T follicular helper cell (primary cell): Measurements from ENCODE around the gene GAGE2A.
"Not testable (repeated sequence)": the region's sequence is repeated elsewhere in the genome, so short reads cannot be mapped to it uniquely, and the experiment has no call there.

ENCODE experiments used
- DNase-seq: peaks from one replicate; pipeline ENCODE4 v3.0.0-alpha.2; 2020; ENCODE audit warnings: low read depth
- total RNA-seq, 2 experiments: gene quantifications; one replicate each; lab custom pipeline; 2026; lab: John Stamatoyannopoulos, UW

The GAGE2A gene
- total RNA-seq = 0 reads per million in 2 experiments

DNA sequence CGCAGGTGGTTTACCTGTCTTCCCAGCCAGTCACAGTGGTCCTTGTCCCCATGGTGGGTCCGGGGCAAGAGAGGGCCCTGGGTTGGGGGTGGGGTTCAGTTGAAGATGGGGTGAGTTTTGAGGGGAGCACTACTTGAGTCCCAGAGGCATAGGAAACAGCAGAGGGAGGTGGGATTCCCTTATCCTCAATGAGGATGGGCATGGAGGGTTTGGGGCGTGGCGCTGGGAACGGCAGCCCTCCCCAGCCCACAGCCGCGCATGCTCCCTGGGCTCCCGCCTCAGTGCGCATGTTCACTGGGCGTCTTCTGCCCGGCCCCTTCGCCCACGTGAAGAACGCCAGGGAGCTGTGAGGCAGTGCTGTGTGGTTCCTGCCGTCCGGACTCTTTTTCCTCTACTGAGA lies at the start of gene GAGE2A:
Gene GAGE2A, plus strand, starts transcription at position 301 of the 400 bp plus-strand sequence. CDS start 1,155 bp downstream, outside the sequence.
- not testable (repeated sequence) for DNase-seq

GRCh38 chrX:49541433-49541832 lies 47.9 kb upstream of the GAGE2A start, which contains the start of gene GAGE12D:
TSS of gene GAGE12D (plus strand) at chrX:49541733. CDS start at chrX:49542888, 1,155 bp downstream.
- DNase-seq = not testable (repeated sequence)

DNA sequence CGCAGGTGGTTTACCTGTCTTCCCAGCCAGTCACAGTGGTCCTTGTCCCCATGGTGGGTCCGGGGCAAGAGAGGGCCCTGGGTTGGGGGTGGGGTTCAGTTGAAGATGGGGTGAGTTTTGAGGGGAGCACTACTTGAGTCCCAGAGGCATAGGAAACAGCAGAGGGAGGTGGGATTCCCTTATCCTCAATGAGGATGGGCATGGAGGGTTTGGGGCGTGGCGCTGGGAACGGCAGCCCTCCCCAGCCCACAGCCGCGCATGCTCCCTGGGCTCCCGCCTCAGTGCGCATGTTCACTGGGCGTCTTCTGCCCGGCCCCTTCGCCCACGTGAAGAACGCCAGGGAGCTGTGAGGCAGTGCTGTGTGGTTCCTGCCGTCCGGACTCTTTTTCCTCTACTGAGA lies 38.3 kb upstream of the GAGE2A start, which contains the start of gene GAGE12E:
Gene GAGE12E, plus strand, starts transcription at position 301 of the 400 bp plus-strand sequence. CDS start 1,155 bp downstream, outside the sequence.
- DNase-seq = not testable (repeated sequence)

DNA sequence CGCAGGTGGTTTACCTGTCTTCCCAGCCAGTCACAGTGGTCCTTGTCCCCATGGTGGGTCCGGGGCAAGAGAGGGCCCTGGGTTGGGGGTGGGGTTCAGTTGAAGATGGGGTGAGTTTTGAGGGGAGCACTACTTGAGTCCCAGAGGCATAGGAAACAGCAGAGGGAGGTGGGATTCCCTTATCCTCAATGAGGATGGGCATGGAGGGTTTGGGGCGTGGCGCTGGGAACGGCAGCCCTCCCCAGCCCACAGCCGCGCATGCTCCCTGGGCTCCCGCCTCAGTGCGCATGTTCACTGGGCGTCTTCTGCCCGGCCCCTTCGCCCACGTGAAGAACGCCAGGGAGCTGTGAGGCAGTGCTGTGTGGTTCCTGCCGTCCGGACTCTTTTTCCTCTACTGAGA lies 28.8 kb upstream of the GAGE2A start, which contains the start of gene GAGE12F:
Gene GAGE12F, plus strand, starts transcription at position 301 of the 400 bp plus-strand sequence. CDS start 1,155 bp downstream, outside the sequence.
- not testable (repeated sequence) for DNase-seq

DNA sequence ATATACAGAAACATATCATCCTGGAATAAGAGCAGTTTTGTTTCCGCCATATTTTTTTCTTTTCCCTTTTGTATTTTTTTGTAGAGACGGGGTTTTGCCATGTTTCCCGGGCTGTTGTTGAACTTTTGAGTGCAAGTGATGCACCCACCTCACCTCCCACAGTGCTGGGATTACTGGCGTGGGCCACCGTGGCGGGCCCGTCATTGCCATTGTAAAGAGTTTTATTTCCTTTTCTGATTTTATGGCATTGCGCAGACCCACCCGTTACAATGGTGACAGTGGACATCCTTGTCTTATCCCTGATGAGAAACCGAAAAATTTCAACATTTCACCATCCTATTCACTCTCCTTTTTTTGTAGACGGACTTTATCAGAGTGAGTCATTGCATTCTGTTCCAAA lies 20.6 kb upstream of the GAGE2A start:
- not testable (repeated sequence) for DNase-seq

DNA sequence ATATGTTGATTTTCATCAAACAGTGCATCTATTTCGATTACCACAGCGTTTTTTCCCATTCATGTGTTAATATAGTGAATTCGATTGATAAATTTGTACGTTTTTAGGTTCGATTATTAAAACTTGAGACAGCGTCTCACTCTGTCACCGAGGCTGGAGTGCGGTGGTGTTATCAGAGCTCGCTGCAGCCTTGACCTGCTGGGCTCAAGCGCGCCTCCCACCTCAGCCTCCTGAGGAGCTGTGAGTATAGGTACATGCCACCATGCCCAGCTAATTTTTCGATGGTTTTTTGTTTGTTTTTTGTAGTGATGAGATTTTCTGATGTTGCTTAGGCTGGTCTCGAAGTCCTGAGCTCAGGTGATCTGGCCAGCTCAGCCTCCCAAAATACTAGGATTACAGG lies 20.1 kb upstream of the GAGE2A start:
- DNase-seq = not testable (repeated sequence)

GRCh38 chrX:49570100-49570499 lies 19.2 kb upstream of the GAGE2A start, which contains the start of gene GAGE12G:
TSS of gene GAGE12G (plus strand) at chrX:49570400. CDS start at chrX:49571555, 1,155 bp downstream.
- DNase-seq = not testable (repeated sequence)

DNA sequence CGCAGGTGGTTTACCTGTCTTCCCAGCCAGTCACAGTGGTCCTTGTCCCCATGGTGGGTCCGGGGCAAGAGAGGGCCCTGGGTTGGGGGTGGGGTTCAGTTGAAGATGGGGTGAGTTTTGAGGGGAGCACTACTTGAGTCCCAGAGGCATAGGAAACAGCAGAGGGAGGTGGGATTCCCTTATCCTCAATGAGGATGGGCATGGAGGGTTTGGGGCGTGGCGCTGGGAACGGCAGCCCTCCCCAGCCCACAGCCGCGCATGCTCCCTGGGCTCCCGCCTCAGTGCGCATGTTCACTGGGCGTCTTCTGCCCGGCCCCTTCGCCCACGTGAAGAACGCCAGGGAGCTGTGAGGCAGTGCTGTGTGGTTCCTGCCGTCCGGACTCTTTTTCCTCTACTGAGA lies 9.6 kb upstream of the GAGE2A start, which contains the start of gene GAGE12H:
Gene GAGE12H, plus strand, starts transcription at position 301 of the 400 bp plus-strand sequence. CDS start 1,155 bp downstream, outside the sequence.
- DNase-seq = not testable (repeated sequence)

GRCh38 chrX:49589769-49590478 lies 628 bp downstream of the GAGE2A start:
- DNase-seq = peak; percentile 12

DNA sequence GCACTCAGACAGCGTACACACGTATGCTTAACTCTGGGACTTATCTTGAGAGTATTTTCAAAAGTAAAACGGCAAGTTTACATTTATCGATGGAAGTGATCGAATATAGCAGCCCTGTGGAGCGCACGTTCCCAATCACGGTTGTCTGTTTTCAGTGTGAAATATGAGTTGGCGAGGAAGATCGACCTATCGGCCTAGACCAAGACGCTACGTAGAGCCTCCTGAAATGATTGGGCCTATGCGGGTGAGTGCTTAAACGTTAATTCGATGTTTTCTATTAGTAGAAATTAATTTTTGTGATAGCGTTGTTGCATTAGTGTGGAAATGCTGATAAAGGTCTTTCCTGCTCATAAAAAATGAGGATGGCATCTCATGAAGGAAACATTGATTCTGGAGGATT lies 1.2 kb downstream of the GAGE2A start:
- DNase-seq = not testable (repeated sequence)

DNA sequence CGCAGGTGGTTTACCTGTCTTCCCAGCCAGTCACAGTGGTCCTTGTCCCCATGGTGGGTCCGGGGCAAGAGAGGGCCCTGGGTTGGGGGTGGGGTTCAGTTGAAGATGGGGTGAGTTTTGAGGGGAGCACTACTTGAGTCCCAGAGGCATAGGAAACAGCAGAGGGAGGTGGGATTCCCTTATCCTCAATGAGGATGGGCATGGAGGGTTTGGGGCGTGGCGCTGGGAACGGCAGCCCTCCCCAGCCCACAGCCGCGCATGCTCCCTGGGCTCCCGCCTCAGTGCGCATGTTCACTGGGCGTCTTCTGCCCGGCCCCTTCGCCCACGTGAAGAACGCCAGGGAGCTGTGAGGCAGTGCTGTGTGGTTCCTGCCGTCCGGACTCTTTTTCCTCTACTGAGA lies 9.4 kb downstream of the GAGE2A start, which contains the start of gene GAGE1:
Gene GAGE1, plus strand, starts transcription at position 301 of the 400 bp plus-strand sequence. CDS start 1,155 bp downstream, outside the sequence.
- not testable (repeated sequence) for DNase-seq

GRCh38 chrX:49610718-49611310 lies 21.5 kb downstream of the GAGE2A start:
- DNase-seq = no peak

DNA sequence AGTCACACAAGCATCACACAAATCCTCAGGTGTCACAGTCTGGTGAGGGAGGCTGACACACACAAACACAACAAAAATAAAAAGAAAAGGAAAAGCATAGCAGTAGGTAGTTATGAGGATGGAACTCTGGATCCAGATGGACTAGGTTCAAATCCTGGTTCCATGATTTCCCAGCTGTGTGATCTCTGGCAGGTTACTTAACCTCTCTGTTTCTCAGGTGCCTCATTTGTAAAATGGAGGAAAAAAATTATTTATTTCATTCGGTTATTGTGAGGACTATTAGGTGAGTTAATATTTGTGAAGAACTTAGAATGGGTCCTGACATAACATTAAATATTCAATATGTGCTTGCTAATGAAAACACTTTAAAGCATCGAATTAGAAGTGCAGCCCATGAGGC lies 29.3 kb downstream of the GAGE2A start:
- no peak for DNase-seq

DNA sequence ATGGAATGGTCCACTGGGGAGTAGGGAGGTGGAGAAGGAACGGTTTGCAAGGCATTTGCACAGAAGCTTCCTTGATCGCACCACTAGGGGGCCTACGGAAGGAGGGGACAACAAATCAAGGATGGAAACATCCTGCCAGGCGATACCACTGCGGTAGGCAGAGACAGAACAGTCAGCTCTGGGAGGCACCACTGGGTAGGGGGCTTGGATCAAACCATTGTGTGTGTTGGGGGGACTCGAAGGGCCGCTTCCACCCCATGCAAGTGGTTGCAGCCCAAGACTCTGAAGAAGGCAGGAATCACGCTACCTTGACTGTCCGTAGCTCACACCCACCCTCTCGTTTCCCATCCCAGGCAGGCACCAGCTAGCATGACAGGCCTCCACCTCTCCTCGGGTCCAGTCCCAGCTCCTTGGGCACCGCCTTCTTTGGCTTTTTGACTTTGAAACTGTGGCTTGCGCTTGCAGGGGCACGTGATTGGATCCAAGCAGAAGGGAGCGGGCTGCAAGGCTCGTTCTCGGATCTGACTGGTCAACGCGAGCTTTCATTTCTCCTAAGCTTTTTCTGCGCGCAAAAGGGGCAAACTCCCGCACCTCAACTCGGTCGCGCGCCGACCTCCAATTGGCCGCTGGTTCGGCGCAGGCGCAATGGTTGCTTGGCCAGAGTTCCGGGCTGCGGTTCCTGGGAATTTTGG lies 37.9 kb downstream of the GAGE2A start:
- no peak for DNase-seq

GRCh38 chrX:49644991-49645637 lies 55.8 kb downstream of the GAGE2A start:
- no peak for DNase-seq
